ENCODE data around the gene OSBPL10. TPM values are rescaled to one million over a fixed set of nuclear protein-coding genes. Genes with fewer than 3 reads are reported as not detected.

The OSBPL10 gene
- total and polyA plus RNA-seq, 8 donors, result 1.8 to 37.7 (median 5.9) TPM

DNA sequence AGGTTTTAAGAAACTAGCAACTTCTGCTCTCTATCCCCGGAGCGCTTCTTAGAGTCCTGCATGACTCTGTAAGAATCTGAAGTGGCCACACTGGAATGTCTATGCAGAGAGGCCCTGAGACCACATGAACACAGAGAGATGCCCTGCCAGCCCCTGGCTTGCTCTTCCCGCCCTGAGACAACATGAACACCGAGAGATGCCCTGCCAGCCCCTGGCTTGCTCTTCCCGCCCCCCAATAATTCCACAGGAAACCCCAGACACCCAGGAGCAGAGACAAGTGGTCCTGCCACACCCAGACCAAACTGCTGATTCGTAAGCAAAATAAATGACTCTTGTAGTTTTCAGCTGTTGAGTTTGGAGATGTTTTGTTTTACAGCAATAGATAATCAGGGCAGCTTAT, 166.1 kb downstream of the OSBPL10 start:
- WGBS, 5 donors, result 81 to 95% (median 91%) methylated on average over 4 to 6 of the region's 6 CpGs
- H3K9me3 ChIP-seq, result no peaks in the 10 kb centered on the region
- H3K36me3 ChIP-seq, result no peaks in the 10 kb centered on the region
- no peaks in the 10 kb centered on the region for H3K4me1 ChIP-seq
- DNase-seq, result no peak
- H3K4me3 ChIP-seq, result no peak overlapping the region
- intact Hi-C loops (cut with DNase I; ENCODE audit: low total_unique reads), result no loop called here
- TF ChIP-seq EP300 (IDR thresholded peaks at IDR 0.05) (no peak), POLR2A (IDR thresholded peaks at IDR 0.05) (no peak), POLR2AphosphoS5 (IDR thresholded peaks at IDR 0.05) (no peak)
- TF ChIP-seq, protein P1, sequence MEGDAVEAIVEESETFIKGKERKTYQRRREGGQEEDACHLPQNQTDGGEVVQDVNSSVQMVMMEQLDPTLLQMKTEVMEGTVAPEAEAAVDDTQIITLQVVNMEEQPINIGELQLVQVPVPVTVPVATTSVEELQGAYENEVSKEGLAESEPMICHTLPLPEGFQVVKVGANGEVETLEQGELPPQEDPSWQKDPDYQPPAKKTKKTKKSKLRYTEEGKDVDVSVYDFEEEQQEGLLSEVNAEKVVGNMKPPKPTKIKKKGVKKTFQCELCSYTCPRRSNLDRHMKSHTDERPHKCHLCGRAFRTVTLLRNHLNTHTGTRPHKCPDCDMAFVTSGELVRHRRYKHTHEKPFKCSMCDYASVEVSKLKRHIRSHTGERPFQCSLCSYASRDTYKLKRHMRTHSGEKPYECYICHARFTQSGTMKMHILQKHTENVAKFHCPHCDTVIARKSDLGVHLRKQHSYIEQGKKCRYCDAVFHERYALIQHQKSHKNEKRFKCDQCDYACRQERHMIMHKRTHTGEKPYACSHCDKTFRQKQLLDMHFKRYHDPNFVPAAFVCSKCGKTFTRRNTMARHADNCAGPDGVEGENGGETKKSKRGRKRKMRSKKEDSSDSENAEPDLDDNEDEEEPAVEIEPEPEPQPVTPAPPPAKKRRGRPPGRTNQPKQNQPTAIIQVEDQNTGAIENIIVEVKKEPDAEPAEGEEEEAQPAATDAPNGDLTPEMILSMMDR (IDR thresholded peaks at IDR 0.05), result no peak
- H3K27ac ChIP-seq, result no peak overlapping the region
- no peaks in the 10 kb centered on the region for H3K27me3 ChIP-seq

DNA sequence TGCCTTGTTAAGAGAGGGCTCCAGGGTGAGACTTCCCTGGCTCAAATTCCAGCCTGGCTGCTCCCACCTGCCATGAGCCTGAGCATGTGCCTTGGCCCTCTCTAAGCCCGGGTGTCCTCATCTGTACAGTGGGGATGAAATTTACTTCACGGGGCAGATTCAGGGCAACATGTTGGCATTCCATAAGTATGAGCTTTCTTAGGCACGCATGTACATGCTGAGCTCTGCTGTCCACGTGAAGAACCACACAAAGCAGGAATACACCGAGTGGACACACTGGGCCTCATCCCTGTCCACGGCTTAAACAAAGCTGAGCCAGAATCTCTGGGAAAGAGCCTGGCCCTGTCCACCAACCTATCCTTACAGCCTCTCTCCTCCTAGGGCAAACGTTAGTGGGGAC, 167.4 kb downstream of the OSBPL10 start:
- H3K9me3 ChIP-seq, result no peaks in the 10 kb centered on the region
- H3K27ac ChIP-seq, result no peak overlapping the region
- no peaks in the 10 kb centered on the region for H3K36me3 ChIP-seq
- no peaks in the 10 kb centered on the region for H3K27me3 ChIP-seq
- 89 to 99% (median 94%) methylated on average over 7 of the region's 7 CpGs for WGBS, 5 donors
- no peaks in the 10 kb centered on the region for H3K4me1 ChIP-seq
- H3K4me3 ChIP-seq, result no peak overlapping the region
- intact Hi-C loops (cut with DNase I; ENCODE audit: low total_unique reads), result no loop called here
- DNase-seq, result no peak
- TF ChIP-seq, protein P1 (IDR thresholded peaks at IDR 0.05), result no peak

DNA sequence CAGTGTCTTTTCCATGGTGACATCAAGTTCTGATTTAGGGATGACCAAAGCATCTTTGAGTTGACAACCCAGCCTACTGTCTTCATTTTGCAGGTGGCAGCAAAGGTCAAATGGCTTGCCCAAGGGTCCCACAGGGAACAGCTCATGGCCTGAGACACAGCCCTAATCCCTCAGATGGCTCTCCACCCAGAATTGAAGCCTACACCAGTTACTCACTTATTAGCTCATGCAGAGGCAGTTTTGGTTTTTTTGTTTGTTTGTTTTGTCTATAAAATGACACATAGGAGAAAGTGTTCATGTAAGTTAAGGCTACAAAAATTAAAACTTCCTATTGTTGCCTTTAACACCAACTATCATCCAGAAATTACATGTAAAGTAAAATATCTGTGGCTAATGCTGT, 167.9 kb downstream of the OSBPL10 start:
- Histone ChIP-seq H3K9me3 (no peaks in the 10 kb centered on the region), H3K4me1 (no peaks in the 10 kb centered on the region), H3K27me3 (no peaks in the 10 kb centered on the region), H3K36me3 (no peaks in the 10 kb centered on the region), H3K4me3 (no peak overlapping the region), H3K27ac (no peak overlapping the region)
- TF ChIP-seq POLR2AphosphoS5 (IDR thresholded peaks at IDR 0.05) (no peak), POLR2A (IDR thresholded peaks at IDR 0.05) (no peak), EP300 (IDR thresholded peaks at IDR 0.05) (no peak)
- TF ChIP-seq, protein P1 (IDR thresholded peaks at IDR 0.05), result no peak
- no peak for DNase-seq
- intact Hi-C loops (cut with DNase I; ENCODE audit: low total_unique reads), result no loop called here

DNA sequence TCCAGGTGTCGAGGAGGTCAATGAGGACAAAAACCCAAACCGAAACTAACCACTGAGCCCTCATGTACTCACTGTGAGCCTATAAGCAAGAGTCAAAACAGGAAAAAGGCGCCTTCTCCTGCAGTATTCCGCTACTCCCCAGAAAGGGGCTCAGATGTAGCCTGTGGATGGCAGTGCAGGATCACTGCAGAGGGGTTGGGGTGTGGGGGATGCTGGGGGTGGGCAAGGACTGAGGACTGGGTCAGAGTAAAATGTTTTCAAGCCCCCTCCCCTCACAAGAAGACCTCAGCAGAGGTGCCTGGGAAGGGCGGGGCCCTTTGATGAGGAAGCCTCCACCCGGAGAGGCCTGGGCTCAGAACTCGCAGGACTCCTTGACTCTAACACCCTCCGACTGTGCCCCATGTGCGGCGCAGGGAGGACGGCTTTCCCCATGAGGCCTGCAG, 170.1 kb downstream of the OSBPL10 start:
- H3K4me3 ChIP-seq, result no peak overlapping the region
- no peak for TF ChIP-seq EP300 (IDR thresholded peaks at IDR 0.05)
- no peak for TF ChIP-seq POLR2AphosphoS5 (IDR thresholded peaks at IDR 0.05)
- TF ChIP-seq POLR2A (IDR thresholded peaks at IDR 0.05), result no peak
- TF ChIP-seq, protein P1 (IDR thresholded peaks at IDR 0.05), result no peak

More for the DNA sequence above, 170.1 kb downstream of the OSBPL10 start:
- DNase-seq, result no peak
- H3K27me3 ChIP-seq, result no peaks in the 10 kb centered on the region
- H3K4me1 ChIP-seq, result no peaks in the 10 kb centered on the region
- no peak overlapping the region for H3K27ac ChIP-seq
- no peaks in the 10 kb centered on the region for H3K36me3 ChIP-seq
- no peaks in the 10 kb centered on the region for H3K9me3 ChIP-seq
- intact Hi-C loops (cut with DNase I; ENCODE audit: low total_unique reads), result no loop called here
- 88 to 97% (median 96%) methylated on average over 11 of the region's 11 CpGs for WGBS, 5 donors

All from stomach (tissue), 9 donors.